GM21423 (cell line): ENCODE measurements around the gene ACSL1.
"Not testable (repeated sequence)": the region's sequence is repeated elsewhere in the genome, so short reads cannot be mapped to it uniquely, and the experiment has no call there.

Experiments
- ATAC-seq: cut with Tn5 transposase; IDR thresholded peaks from one replicate; pipeline ENCODE4 v1.9.1; 2021; ENCODE audit warnings: mild to moderate bottlenecking, moderate library complexity; ENCODE audit not compliant: unreplicated experiment

Gene ACSL1

GRCh38 chr4:184763150-184763780, 62.5 kb downstream of the ACSL1 start:
- no peak for ATAC-seq

- peak; percentile 93 for ATAC-seq
Observed at GRCh38 chr4:184762100-184762499, 63.7 kb downstream of the ACSL1 start.

GRCh38 chr4:184760681-184761080, 65.1 kb downstream of the ACSL1 start:
- ATAC-seq = no peak

GRCh38 chr4:184757810-184758209, 68.0 kb downstream of the ACSL1 start:
- no peak for ATAC-seq

GRCh38 chr4:184756399-184756798, 69.4 kb downstream of the ACSL1 start:
- no peak for ATAC-seq

GRCh38 chr4:184755278-184755677, 70.5 kb downstream of the ACSL1 start:
- no peak for ATAC-seq

- ATAC-seq = no peak
Observed at GRCh38 chr4:184752496-184753275, 73.1 kb downstream of the ACSL1 start.

GRCh38 chr4:184751585-184751956, 74.2 kb downstream of the ACSL1 start:
- no peak for ATAC-seq

GRCh38 chr4:184750926-184751584, 74.7 kb downstream of the ACSL1 start:
- ATAC-seq = no peak

- no peak for ATAC-seq
Observed at GRCh38 chr4:184748251-184748652, 77.5 kb downstream of the ACSL1 start.

GRCh38 chr4:184747034-184747830, 78.5 kb downstream of the ACSL1 start:
- ATAC-seq = peak; percentile 38

GRCh38 chr4:184745831-184746795, 79.7 kb downstream of the ACSL1 start:
- ATAC-seq = no peak

- ATAC-seq = no peak
Observed at GRCh38 chr4:184744236-184744635, 81.5 kb downstream of the ACSL1 start.

GRCh38 chr4:184743650-184744049, 82.1 kb downstream of the ACSL1 start:
- no peak for ATAC-seq

- not testable (repeated sequence) for ATAC-seq
Observed at GRCh38 chr4:184741651-184742050, 84.1 kb downstream of the ACSL1 start.

- no peak for ATAC-seq
Observed at GRCh38 chr4:184740980-184741391, 84.8 kb downstream of the ACSL1 start.

- ATAC-seq = not testable (repeated sequence)
Observed at GRCh38 chr4:184739575-184739974, 86.2 kb downstream of the ACSL1 start.

- no peak for ATAC-seq
Observed at GRCh38 chr4:184734758-184735157, 91.0 kb downstream of the ACSL1 start.

- peak; percentile 90 for ATAC-seq
Observed at GRCh38 chr4:184733654-184734524, 91.9 kb downstream of the ACSL1 start, which contains the start of gene CENPU. TSS of gene CENPU (minus strand) at chr4:184734096. CDS start at chr4:184734062, 34 bp downstream.
